Suprapubic skin (tissue), 4 donors: Measurements from ENCODE around the gene OR6A2. TPM values are rescaled to one million over a fixed set of nuclear protein-coding genes. Genes with fewer than 3 reads are reported as not detected.
A peak's percentile ranks its signal among the peaks of the same experiment; 100 is the strongest.

ENCODE experiments used
- DNase-seq, 2 donors: peaks; one replicate each; pipeline ENCODE4 v3.0.0-alpha.2; 2019; ENCODE audit warnings: low spot score in 2 of 2
- H3K27ac ChIP-seq: fragments of 200-600 bp; sonication (generic); one replicate; pipeline ENCODE4 v1.5.1; 2019
- H3K27me3 ChIP-seq: fragments of 200-600 bp; sonication (generic); one replicate; pipeline ENCODE4 v1.5.1; 2019
- H3K36me3 ChIP-seq: fragments of 200-600 bp; sonication (generic); one replicate; pipeline ENCODE4 v1.5.1; 2019
- H3K4me1 ChIP-seq: fragments of 200-600 bp; sonication (generic); one replicate; pipeline ENCODE4 v1.5.1; 2019
- H3K4me3 ChIP-seq: fragments of 200-600 bp; sonication (generic); one replicate; pipeline ENCODE4 v1.5.1; 2019; ENCODE audit warnings: mild to moderate bottlenecking
- H3K9me3 ChIP-seq: fragments of 200-600 bp; sonication (generic); one replicate; pipeline ENCODE4 v1.5.1; 2019
- EP300 ChIP-seq: sonication (generic); formaldehyde crosslinking; IDR thresholded peaks from one replicate; pipeline ENCODE4 v1.6.1; 2017; ENCODE audit warnings: antibody characterized with exemption
- POLR2A ChIP-seq, 2 donors: fragments of 450-650 bp; IDR thresholded peaks; one replicate each; pipeline ENCODE4 v1.6.1; 2017; ENCODE audit warnings: antibody characterized with exemption in 2 of 2, mild to moderate bottlenecking in 2 of 2, moderate library complexity in 2 of 2
- POLR2AphosphoS5 ChIP-seq, 3 donors: sonication (generic); formaldehyde crosslinking; IDR thresholded peaks; one replicate each; pipeline ENCODE4 v1.6.1; 2017; ENCODE audit warnings: antibody characterized with exemption in 3 of 3
- whole genome bisulfite sequencing: methylation state at CpG from one replicate; pipeline ENCODE4 v1.1.5; 2018; 5-methylcytosine and 5-hydroxymethylcytosine counted together
- total RNA-seq, 4 donors: library from RNA; depleted of rRNA; stranded (reverse); fragments of >200 nt; gene quantifications; one replicate each; pipeline ENCODE4 v1.1.0, GENCODE V29; 2016
- TF ChIP-seq, protein P1 (sequence below), 2 donors: fragments of 200-600 bp in 1 of 2; fragments of 450-650 bp in 1 of 2; sonication (generic) in 1 of 2; IDR thresholded peaks; one replicate each; pipeline ENCODE4 v1.5.1; 2016 to 2019; ENCODE audit warnings: antibody characterized with exemption in 2 of 2, mild to moderate bottlenecking in 1 of 2, moderate library complexity in 1 of 2

Gene OR6A2
- total RNA-seq, 4 donors from 2014 or later: 0.72 TPM; not detected in 3

DNA sequence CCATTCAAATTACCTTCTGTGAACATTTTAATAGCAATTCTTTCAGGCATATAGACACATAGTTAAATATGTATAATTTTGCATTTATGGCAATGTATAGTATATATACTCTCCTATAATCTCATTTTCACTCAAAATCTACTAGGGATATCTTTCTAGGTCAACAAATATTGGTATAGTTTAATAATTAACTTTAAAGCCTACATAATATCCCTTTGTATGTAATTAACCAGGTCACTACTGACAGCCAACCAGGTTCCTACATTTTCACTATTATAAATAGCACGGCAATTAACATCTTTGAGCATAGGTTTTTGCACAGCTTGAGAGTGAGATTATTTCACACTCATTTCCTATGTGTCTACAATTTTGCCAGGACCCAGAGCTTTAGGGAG is 43.5 kb downstream of the OR6A2 start:
- 100% methylated on average over 1 of the region's 1 CpG for WGBS
- no peaks in the 10 kb centered on the region for H3K9me3 ChIP-seq
- no peaks in the 10 kb centered on the region for H3K27me3 ChIP-seq
- H3K4me1 ChIP-seq: no peaks in the 10 kb centered on the region
- no peak for DNase-seq
- no peak overlapping the region for H3K4me3 ChIP-seq
- no peak overlapping the region for H3K27ac ChIP-seq
- no peaks in the 10 kb centered on the region for H3K36me3 ChIP-seq
- TF ChIP-seq POLR2A (IDR thresholded peaks at IDR 0.05): no peak
- no peak for TF ChIP-seq POLR2AphosphoS5 (IDR thresholded peaks at IDR 0.05)
- TF ChIP-seq, protein P1, sequence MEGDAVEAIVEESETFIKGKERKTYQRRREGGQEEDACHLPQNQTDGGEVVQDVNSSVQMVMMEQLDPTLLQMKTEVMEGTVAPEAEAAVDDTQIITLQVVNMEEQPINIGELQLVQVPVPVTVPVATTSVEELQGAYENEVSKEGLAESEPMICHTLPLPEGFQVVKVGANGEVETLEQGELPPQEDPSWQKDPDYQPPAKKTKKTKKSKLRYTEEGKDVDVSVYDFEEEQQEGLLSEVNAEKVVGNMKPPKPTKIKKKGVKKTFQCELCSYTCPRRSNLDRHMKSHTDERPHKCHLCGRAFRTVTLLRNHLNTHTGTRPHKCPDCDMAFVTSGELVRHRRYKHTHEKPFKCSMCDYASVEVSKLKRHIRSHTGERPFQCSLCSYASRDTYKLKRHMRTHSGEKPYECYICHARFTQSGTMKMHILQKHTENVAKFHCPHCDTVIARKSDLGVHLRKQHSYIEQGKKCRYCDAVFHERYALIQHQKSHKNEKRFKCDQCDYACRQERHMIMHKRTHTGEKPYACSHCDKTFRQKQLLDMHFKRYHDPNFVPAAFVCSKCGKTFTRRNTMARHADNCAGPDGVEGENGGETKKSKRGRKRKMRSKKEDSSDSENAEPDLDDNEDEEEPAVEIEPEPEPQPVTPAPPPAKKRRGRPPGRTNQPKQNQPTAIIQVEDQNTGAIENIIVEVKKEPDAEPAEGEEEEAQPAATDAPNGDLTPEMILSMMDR (IDR thresholded peaks at IDR 0.05): no peak
- no peak for TF ChIP-seq EP300

DNA sequence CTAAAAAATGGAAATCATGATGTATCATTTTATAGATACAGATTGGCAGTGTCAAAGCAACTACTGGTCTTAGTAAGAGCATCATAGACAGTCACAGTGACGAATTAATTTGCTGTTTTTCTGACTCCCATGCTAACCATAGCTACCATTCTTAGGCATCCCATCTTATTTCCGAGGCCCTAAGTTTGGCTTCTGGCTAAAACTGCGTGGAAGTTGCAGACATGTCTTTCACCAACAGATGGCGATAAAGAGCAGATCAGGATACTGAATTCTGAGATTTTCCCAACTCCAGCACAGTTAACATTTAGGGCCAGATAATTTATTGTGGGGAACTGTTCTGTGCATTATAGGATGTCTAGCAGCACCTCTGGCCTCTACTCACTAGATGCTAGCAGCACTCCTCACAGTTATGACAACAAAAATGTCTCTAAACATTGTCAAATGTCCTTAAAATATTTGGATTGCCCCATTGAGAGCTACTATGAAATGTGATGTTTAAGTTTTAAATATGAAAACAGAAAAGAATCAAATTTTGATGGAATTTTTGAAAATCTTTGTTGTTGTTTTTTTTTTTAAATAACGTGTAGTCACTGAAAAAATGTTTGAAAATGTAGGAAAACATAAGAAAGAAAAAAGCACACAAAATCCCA is 44.1 kb downstream of the OR6A2 start:
- H3K27me3 ChIP-seq: no peaks in the 10 kb centered on the region
- 11% methylated on average over 5 of the region's 5 CpGs for WGBS
- no peak for DNase-seq

DNA sequence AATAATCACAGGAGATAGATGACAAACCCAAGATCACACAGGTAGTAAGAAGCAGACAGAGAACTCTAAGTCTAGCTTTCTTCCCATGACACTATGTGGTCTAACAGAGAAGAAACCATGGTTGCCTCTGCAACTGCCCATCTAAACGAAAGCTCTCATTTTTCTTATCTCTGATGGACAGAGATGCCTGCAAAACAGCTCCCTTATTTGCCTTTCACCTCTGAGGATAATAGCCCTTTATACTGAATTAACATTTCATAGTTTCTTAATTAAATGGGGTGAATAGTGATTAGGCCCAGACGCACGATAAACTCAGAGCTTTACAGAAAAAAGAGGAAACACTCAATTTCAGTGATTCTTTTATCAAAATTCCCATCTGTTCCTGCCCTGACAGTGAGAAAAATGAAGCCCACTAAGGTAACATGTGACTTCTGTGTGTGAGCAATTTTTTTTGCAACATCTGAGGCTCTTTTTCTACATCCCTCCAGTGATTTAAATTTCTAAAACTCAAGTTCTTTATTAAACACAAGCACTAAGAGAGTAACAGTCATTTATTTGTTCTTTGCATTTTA is 52.3 kb downstream of the OR6A2 start:
- Histone ChIP-seq H3K4me1 (no peaks in the 10 kb centered on the region), H3K36me3 (no peaks in the 10 kb centered on the region), H3K4me3 (no peak overlapping the region), H3K27me3 (no peaks in the 10 kb centered on the region), H3K9me3 (no peaks in the 10 kb centered on the region), H3K27ac (no peak overlapping the region)
- 84% methylated on average over 3 of the region's 3 CpGs for WGBS
- no peak for DNase-seq
- no peak for TF ChIP-seq EP300
- TF ChIP-seq POLR2A (IDR thresholded peaks at IDR 0.05): no peak
- TF ChIP-seq, protein P1 (IDR thresholded peaks at IDR 0.05): no peak
- TF ChIP-seq POLR2AphosphoS5 (IDR thresholded peaks at IDR 0.05): no peak

More for the DNA sequence above, 44.1 kb downstream of the OR6A2 start:
- Histone ChIP-seq H3K4me3 (no peak overlapping the region), H3K27ac (no peak overlapping the region), H3K36me3 (no peaks in the 10 kb centered on the region), H3K9me3 (no peaks in the 10 kb centered on the region), H3K4me1 (no peaks in the 10 kb centered on the region)
- TF ChIP-seq, protein P1 (IDR thresholded peaks at IDR 0.05): peak; percentile 25 to 84
- no peak for TF ChIP-seq POLR2AphosphoS5 (IDR thresholded peaks at IDR 0.05)

DNA sequence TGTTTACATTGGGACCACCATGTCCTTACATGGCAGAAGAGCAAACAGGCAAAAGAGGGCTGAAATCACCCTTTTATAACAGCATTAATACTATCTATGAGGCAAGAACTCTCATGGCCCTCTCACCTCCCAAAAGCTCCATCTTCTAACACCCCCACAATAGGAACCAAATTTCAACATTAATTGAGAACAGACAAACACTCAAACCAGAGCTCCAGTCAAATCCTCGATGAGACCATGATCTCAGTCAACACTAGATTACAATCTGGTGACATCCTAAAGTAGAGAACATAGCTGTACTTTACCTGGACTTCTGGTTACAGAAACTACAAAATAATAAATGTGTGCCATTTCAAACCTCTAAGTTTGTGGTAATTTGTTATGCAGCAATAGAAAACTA is 52.9 kb downstream of the OR6A2 start:
- Histone ChIP-seq H3K36me3 (no peaks in the 10 kb centered on the region), H3K27ac (no peak overlapping the region), H3K9me3 (no peaks in the 10 kb centered on the region), H3K4me1 (no peaks in the 10 kb centered on the region), H3K27me3 (no peaks in the 10 kb centered on the region), H3K4me3 (peak overlapping the region; percentile 3)
- 67% methylated on average over 1 of the region's 1 CpG for WGBS
- DNase-seq: no peak
- TF ChIP-seq POLR2AphosphoS5 (IDR thresholded peaks at IDR 0.05): no peak
- no peak for TF ChIP-seq EP300
- TF ChIP-seq POLR2A (IDR thresholded peaks at IDR 0.05): no peak
- TF ChIP-seq, protein P1 (IDR thresholded peaks at IDR 0.05): no peak

DNA sequence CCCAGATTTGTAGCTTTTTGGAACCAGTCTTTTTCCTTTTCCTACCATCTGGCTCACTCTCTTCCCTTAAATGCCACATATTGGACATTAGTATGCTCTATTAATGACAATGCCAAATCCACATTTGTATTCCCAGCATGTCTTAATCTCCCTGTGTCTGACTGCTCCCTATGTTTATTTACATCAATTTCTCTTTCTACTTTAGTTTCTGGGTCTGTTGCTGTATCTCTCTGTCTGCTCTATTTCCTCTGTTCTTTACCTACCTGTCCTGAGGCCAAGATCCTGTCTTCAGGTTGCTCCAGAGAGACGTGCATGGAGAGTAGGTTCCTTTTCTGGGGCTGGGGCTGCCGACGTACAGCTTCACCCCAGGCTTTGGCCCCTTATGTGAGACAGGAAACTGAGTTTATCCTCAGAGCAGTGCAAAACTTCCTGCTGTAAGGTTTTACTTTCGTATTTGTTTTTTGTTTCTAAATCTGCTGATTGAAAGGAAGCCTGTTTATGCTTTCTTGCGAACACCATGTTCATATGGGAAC is 53.3 kb downstream of the OR6A2 start:
- H3K36me3 ChIP-seq: no peaks in the 10 kb centered on the region
- TF ChIP-seq, protein P1 (IDR thresholded peaks at IDR 0.05): no peak
- no peak for TF ChIP-seq POLR2A (IDR thresholded peaks at IDR 0.05)
- TF ChIP-seq EP300: no peak
- no peak for TF ChIP-seq POLR2AphosphoS5 (IDR thresholded peaks at IDR 0.05)
- H3K27me3 ChIP-seq: no peaks in the 10 kb centered on the region
- DNase-seq: no peak
- H3K4me3 ChIP-seq: peak overlapping the region; percentile 3
- 50% methylated on average over 5 of the region's 5 CpGs for WGBS
- H3K9me3 ChIP-seq: no peaks in the 10 kb centered on the region
- no peak overlapping the region for H3K27ac ChIP-seq
- H3K4me1 ChIP-seq: no peaks in the 10 kb centered on the region
